Endothelial cell of umbilical vein (primary cell): ENCODE measurements around the gene NDUFS1.

Experiments used
- CTCF ChIP-seq, 2 donors: IDR thresholded peaks; 1 replicate in 1 of 2; 2 replicates in 1 of 2; pipeline ENCODE4 v1.5.1; 2011; ENCODE audit warnings: low read length in 2 of 2, mild to moderate bottlenecking in 2 of 2, moderate library complexity in 2 of 2, control low read depth in 1 of 2, inconsistent platforms in 1 of 2, low read depth in 1 of 2; ENCODE audit not compliant: insufficient read depth in 1 of 2; ENCODE audit errors: extremely low read depth in 1 of 2
- EZH2 ChIP-seq: IDR thresholded peaks from 2 replicates; pipeline ENCODE4 v1.6.1; 2012; ENCODE audit warnings: borderline replicate concordance, low read depth, mild to moderate bottlenecking, moderate library complexity, low read length, inconsistent platforms; ENCODE audit not compliant: severe bottlenecking
- GATA2 ChIP-seq: IDR thresholded peaks from 2 replicates; pipeline ENCODE4 v1.7.0; 2011; ENCODE audit warnings: low read depth, mild to moderate bottlenecking, moderate library complexity, mixed read lengths, low read length; ENCODE audit not compliant: insufficient read length, insufficient read depth
- POLR2A ChIP-seq: IDR thresholded peaks from 2 replicates; pipeline ENCODE4 v1.6.1; 2012; ENCODE audit warnings: low read depth, mild to moderate bottlenecking, control low read depth, low read length

- no peak for TF ChIP-seq EZH2
- no peak for TF ChIP-seq CTCF (IDR thresholded peaks at IDR 0.05; ENCODE audit: extremely low read depth in 1 of 2, insufficient read depth in 1 of 2, low read depth in 1 of 2, low read length in 2 of 2)
- TF ChIP-seq POLR2A = no peak
- no peak for TF ChIP-seq GATA2
These were observed 490 bp downstream of the NDUFS1 start for GRCh38 chr2:206158563-206159345.
